ENCODE measurements around the gene DES. TPM values are rescaled to one million over a fixed set of nuclear protein-coding genes. Genes with fewer than 3 reads are reported as not detected.

Gene DES
- total RNA-seq, 1 experiment from 2014 or later: not detected

DNA sequence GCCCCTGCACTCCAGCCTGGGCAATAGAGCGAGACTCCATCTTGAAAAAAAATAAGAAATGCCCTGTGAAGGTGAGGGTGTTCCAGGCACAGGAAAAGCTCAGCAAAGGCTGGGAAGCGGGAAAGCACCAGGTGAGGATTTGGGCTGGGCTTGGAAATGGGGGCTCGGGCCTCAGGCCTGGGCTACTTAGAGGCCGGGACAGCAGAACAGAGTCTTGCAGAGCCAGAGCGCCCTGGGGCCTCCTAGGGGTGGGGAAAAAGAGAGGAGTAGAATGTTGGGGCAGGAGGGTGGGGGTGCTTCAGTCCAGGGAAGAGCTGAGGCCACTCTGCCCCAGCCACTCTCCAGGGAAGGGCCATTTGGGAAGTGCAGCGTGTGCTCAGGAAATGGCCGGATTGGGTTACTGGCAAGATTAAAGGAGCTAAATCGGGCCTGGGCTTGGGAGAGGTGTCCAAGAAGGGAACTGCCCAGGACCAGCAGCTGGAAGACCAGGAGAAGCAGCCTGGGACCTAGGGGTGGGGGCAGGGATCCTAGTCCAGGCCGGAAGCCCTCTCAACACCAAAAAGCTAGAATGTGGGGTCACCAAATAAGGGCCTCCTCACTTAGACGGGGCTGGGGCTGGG lies 13.8 kb upstream of the DES start:
- ChIA-PET POLR2A (ENCODE audit: unreplicated experiment) (no interaction called here), CTCF (no interaction called here)
- ATAC-seq: no peak
- Histone ChIP-seq H3K9ac (ENCODE audit: low read length) (no peak overlapping the region), H3K27ac (ENCODE audit: low read length) (no peak overlapping the region), H3K36me3 (ENCODE audit: low read depth, low read length) (no peaks in the 10 kb centered on the region), H3K4me1 (ENCODE audit: insufficient read depth, low read length) (peaks cover 21% of the 10 kb centered on the region), H3K4me2 (ENCODE audit: low read length) (no peak overlapping the region), H3K9me3 (ENCODE audit: low read length) (no peaks in the 10 kb centered on the region), H3K4me3 (ENCODE audit: low read length) (no peak overlapping the region), H3K79me2 (ENCODE audit: low read length) (no peaks in the 10 kb centered on the region), H3K9me2 (replicated peaks; ENCODE audit: low read length) (no peaks in the 10 kb centered on the region), H3K27me3 (ENCODE audit: low read length) (no peaks in the 10 kb centered on the region), H3F3A (ENCODE audit: low read length, unreplicated experiment) (peaks cover 3% of the 10 kb centered on the region), H4K20me1 (ENCODE audit: low read length) (no peaks in the 10 kb centered on the region), H2AFZ (ENCODE audit: low read length) (no peak overlapping the region)
- TF ChIP-seq EZH2 (IDR thresholded peaks at IDR 0.05; ENCODE audit: low read length, unreplicated experiment) (no peak), EZH2phosphoT487 (IDR thresholded peaks at IDR 0.05; ENCODE audit: borderline replicate concordance, low read length) (no peak)
- TF ChIP-seq, protein P1, sequence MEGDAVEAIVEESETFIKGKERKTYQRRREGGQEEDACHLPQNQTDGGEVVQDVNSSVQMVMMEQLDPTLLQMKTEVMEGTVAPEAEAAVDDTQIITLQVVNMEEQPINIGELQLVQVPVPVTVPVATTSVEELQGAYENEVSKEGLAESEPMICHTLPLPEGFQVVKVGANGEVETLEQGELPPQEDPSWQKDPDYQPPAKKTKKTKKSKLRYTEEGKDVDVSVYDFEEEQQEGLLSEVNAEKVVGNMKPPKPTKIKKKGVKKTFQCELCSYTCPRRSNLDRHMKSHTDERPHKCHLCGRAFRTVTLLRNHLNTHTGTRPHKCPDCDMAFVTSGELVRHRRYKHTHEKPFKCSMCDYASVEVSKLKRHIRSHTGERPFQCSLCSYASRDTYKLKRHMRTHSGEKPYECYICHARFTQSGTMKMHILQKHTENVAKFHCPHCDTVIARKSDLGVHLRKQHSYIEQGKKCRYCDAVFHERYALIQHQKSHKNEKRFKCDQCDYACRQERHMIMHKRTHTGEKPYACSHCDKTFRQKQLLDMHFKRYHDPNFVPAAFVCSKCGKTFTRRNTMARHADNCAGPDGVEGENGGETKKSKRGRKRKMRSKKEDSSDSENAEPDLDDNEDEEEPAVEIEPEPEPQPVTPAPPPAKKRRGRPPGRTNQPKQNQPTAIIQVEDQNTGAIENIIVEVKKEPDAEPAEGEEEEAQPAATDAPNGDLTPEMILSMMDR (conservative IDR thresholded peaks at IDR 0.05; ENCODE audit: low read depth, low read length): no peak
- intact Hi-C loops (cut with micrococcal nuclease): no loop called here
- DNase-seq: no peak
- no TSS peak for BruUV-seq (replicated peaks)

DNA sequence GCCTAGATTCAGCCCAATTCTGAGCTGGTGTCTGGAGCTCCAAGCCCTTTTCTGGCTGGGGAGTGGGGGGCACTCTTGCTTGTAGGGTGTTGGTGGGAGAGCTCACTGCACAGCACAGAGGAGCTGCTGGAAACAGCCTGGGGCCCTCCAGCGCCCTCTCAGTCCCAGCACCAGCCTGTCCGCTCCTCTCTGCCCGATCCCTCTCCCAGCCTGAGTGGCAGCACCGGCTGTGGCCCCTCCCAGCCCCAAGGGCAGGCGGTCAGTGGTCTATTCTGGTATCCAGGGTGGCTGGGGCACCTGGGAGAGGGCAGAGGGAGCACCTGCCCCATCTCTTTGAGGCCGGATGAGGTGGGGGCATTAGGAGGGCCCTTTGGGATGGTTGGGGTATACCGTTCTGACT lies 13.2 kb upstream of the DES start:
- Histone ChIP-seq H3K9me3 (ENCODE audit: low read length) (no peaks in the 10 kb centered on the region), H3K27ac (ENCODE audit: low read length) (no peak overlapping the region), H3K27me3 (ENCODE audit: low read length) (no peaks in the 10 kb centered on the region), H2AFZ (ENCODE audit: low read length) (no peak overlapping the region), H3K79me2 (ENCODE audit: low read length) (no peaks in the 10 kb centered on the region), H3K36me3 (ENCODE audit: low read depth, low read length) (no peaks in the 10 kb centered on the region), H3K4me2 (ENCODE audit: low read length) (no peak overlapping the region), H4K20me1 (ENCODE audit: low read length) (no peaks in the 10 kb centered on the region), H3K9me2 (replicated peaks; ENCODE audit: low read length) (no peaks in the 10 kb centered on the region), H3K4me1 (ENCODE audit: insufficient read depth, low read length) (peaks cover 16% of the 10 kb centered on the region), H3K4me3 (ENCODE audit: low read length) (no peak overlapping the region), H3F3A (ENCODE audit: low read length, unreplicated experiment) (no peaks in the 10 kb centered on the region), H3K9ac (ENCODE audit: low read length) (no peak overlapping the region)
- no TSS peak for BruUV-seq (replicated peaks)
- POLR2A ChIA-PET (ENCODE audit: unreplicated experiment): no interaction called here
- CTCF ChIA-PET: no interaction called here
- intact Hi-C loops (cut with micrococcal nuclease): no loop called here
- TF ChIP-seq, protein P1 (conservative IDR thresholded peaks at IDR 0.05; ENCODE audit: low read depth, low read length): no peak
- TF ChIP-seq EZH2 (IDR thresholded peaks at IDR 0.05; ENCODE audit: low read length, unreplicated experiment) (no peak), EZH2phosphoT487 (IDR thresholded peaks at IDR 0.05; ENCODE audit: borderline replicate concordance, low read length) (no peak)
- DNase-seq (no peak), ATAC-seq (no peak)

DNA sequence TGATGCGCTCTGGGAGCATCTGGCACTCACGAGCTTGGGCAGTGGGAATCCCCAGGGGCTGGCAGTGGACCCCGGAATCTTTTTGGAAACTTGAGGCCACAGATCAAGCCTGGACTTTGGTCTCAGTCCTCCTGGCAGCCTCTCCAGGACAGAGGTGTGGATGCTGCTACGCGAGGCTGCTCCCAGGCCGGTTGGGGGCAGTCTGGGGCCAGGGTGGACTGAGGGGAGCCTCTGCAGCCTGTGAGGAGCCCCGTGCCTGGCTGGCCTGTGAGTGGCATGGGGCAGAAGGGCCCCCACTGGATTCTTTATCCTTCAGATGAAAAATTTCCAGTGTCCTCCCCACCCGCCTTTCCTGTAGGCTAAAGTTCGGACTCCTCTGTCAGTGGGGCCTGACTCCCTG lies 12.7 kb upstream of the DES start:
- Histone ChIP-seq H3K4me3 (ENCODE audit: low read length) (no peak overlapping the region), H3K27me3 (ENCODE audit: low read length) (no peaks in the 10 kb centered on the region), H3K27ac (ENCODE audit: low read length) (no peak overlapping the region), H3K36me3 (ENCODE audit: low read depth, low read length) (no peaks in the 10 kb centered on the region), H3K9me2 (replicated peaks; ENCODE audit: low read length) (no peaks in the 10 kb centered on the region), H3K9me3 (ENCODE audit: low read length) (no peaks in the 10 kb centered on the region), H3K9ac (ENCODE audit: low read length) (no peak overlapping the region), H3K4me2 (ENCODE audit: low read length) (no peak overlapping the region), H3F3A (ENCODE audit: low read length, unreplicated experiment) (no peaks in the 10 kb centered on the region), H3K79me2 (ENCODE audit: low read length) (no peaks in the 10 kb centered on the region), H3K4me1 (ENCODE audit: insufficient read depth, low read length) (peaks cover 11% of the 10 kb centered on the region), H4K20me1 (ENCODE audit: low read length) (no peaks in the 10 kb centered on the region), H2AFZ (ENCODE audit: low read length) (no peak overlapping the region)
- DNase-seq (no peak), ATAC-seq (no peak)
- ChIA-PET CTCF (no interaction called here), POLR2A (ENCODE audit: unreplicated experiment) (no interaction called here)
- intact Hi-C loops (cut with micrococcal nuclease): no loop called here
- BruUV-seq (replicated peaks): no TSS peak
- TF ChIP-seq EZH2 (IDR thresholded peaks at IDR 0.05; ENCODE audit: low read length, unreplicated experiment) (no peak), EZH2phosphoT487 (IDR thresholded peaks at IDR 0.05; ENCODE audit: borderline replicate concordance, low read length) (no peak)
